Lung (tissue), 12 donors: ENCODE data around the gene DOCK6. TPM values are rescaled to one million over a fixed set of nuclear protein-coding genes. Genes with fewer than 3 reads are reported as not detected.
A peak's percentile ranks its signal among the peaks of the same experiment; 100 is the strongest.

ENCODE experiments used
- ATAC-seq: fragments of 200-7000 bp; cut with Tn5 transposase; one replicate; pipeline ENCODE4 v1.9.1; 2020; ENCODE audit warnings: moderate number of reproducible peaks; ENCODE audit not compliant: insufficient read depth, low FRiP score
- DNase-seq, 3 donors: peaks; one replicate each; pipeline ENCODE4 v3.0.0-alpha.2; 2013 to 2017
- H3K27ac ChIP-seq, 2 donors: one replicate each; pipeline ENCODE4 v1.5.1; 2013; ENCODE audit warnings: mild to moderate bottlenecking in 2 of 2, moderate library complexity in 2 of 2, control low read depth in 1 of 2, inconsistent platforms in 1 of 2, low read depth in 1 of 2, low read length in 1 of 2
- H3K27me3 ChIP-seq, 3 donors: one replicate each; pipeline ENCODE4 v1.5.1; 2013; ENCODE audit warnings: low read length in 2 of 3; ENCODE audit not compliant: control insufficient read depth in 3 of 3, insufficient read depth in 3 of 3
- H3K36me3 ChIP-seq, 4 donors: one replicate each; pipeline ENCODE4 v1.5.1; 2013; ENCODE audit warnings: low read length in 4 of 4, mild to moderate bottlenecking in 1 of 4, moderate library complexity in 1 of 4; ENCODE audit not compliant: control insufficient read depth in 4 of 4, insufficient read depth in 4 of 4
- H3K4me1 ChIP-seq, 5 donors: one replicate each; pipeline ENCODE4 v1.5.1; 2013; ENCODE audit warnings: low read length in 5 of 5, mild to moderate bottlenecking in 2 of 5, moderate library complexity in 1 of 5; ENCODE audit not compliant: control insufficient read depth in 5 of 5, insufficient read depth in 5 of 5
- H3K4me3 ChIP-seq: one replicate; pipeline ENCODE4 v1.5.1; 2013; ENCODE audit warnings: mild to moderate bottlenecking, control low read depth, moderate library complexity
- H3K9ac ChIP-seq, 2 donors: one replicate each; pipeline ENCODE4 v1.5.1; 2013; ENCODE audit warnings: low read length in 2 of 2, control low read depth in 1 of 2; ENCODE audit not compliant: insufficient read depth in 1 of 2
- H3K9me3 ChIP-seq, 4 donors: one replicate each; pipeline ENCODE4 v1.5.1; 2013; ENCODE audit warnings: low read length in 3 of 4, mild to moderate bottlenecking in 1 of 4, moderate library complexity in 1 of 4; ENCODE audit not compliant: control insufficient read depth in 4 of 4, insufficient read depth in 3 of 4
- WGBS, 2 donors: extraction: QIAGEN DNeasy Blood & Tissue Kit; methylation state at CpG; one replicate each; pipeline ENCODE4 v1.1.7; 2013; 5-methylcytosine and 5-hydroxymethylcytosine counted together
- polyA plus RNA-seq, 2 donors: library from polyadenylated mRNA; stranded (reverse); fragments of 200-250 nt; gene quantifications; one replicate each; pipeline ENCODE4 v1.2.1, GENCODE V29; 2013
- total RNA-seq, 2 donors: library from RNA; depleted of rRNA in 1 of 2; stranded (reverse); fragments of >200 nt in 1 of 2; gene quantifications; one replicate each; pipeline ENCODE4 v1.2.1, GENCODE V29; 2014 to 2021
- TF ChIP-seq, protein P1 (sequence below): IDR thresholded peaks from 2 replicates; pipeline ENCODE4 v1.5.1; 2012; ENCODE audit warnings: mild to moderate bottlenecking; ENCODE audit errors: control extremely low read depth, extremely low read depth
- donor health status: control.
- donor health status: control.
- donor health status: Bipolar disorder and iron deficiency.
- donor health status: healthy.
- donor health status: DM: yes; HTN: yes; CAD: no.

The DOCK6 gene
- total and polyA plus RNA-seq, 4 donors = 38.6 to 129 (median 73.7) TPM

DNA sequence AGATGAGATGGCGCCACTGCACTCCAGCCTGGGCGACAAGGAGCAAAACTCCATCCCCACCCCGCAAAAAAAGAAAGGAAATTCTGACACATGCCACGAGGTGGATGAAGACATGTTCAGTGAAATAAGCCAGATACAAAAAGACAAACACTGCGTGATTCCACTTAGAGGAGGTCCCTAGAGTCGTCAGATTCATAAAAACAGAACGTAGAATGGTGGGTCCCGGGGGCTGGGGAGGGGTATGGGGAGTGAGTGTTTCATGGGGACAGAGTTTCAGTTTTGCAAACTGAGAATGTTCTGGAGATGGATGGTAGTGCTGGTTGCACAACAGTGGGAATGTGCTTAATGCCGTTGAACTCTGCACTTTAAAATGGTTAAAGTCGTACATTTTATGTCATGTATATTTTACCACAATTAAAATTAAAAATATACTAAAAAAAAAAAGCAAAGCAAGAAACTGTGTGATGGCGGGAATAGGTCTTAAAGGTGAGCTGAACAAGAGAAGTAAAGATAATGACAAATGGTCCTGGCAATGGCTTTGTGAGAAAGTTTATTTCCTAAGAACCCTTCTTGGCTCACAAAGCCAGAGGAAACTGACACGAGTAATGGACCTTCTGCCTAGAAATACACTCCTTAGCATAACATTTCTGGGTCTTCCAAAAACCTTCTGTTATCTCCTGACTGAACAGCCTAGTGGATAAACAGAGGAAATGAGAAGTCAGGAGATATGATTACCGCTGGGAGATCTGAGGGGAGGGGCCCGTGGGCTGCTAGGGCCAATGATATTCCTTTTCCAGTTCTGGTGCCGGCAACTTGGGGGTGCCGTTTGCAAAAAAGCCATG lies 102.5 kb downstream of the DOCK6 start:
- no peak for ATAC-seq
- WGBS, 2 donors = 45 to 61% methylated on average over 16 of the region's 16 CpGs
- Histone ChIP-seq H3K9ac (peak overlapping the region in 1 of 2 donors; percentile 23), H3K36me3 (peaks cover 0 to 13% (median 7%) of the 10 kb centered on the region in 4 donors), H3K27ac (peak overlapping the region in 1 of 2 donors; percentile 17), H3K9me3 (no peaks in the 10 kb centered on the region), H3K27me3 (no peaks in the 10 kb centered on the region), H3K4me3 (no peak overlapping the region), H3K4me1 (peaks cover 0 to 35% (median 17%) of the 10 kb centered on the region in 5 donors)
- TF ChIP-seq, protein P1, sequence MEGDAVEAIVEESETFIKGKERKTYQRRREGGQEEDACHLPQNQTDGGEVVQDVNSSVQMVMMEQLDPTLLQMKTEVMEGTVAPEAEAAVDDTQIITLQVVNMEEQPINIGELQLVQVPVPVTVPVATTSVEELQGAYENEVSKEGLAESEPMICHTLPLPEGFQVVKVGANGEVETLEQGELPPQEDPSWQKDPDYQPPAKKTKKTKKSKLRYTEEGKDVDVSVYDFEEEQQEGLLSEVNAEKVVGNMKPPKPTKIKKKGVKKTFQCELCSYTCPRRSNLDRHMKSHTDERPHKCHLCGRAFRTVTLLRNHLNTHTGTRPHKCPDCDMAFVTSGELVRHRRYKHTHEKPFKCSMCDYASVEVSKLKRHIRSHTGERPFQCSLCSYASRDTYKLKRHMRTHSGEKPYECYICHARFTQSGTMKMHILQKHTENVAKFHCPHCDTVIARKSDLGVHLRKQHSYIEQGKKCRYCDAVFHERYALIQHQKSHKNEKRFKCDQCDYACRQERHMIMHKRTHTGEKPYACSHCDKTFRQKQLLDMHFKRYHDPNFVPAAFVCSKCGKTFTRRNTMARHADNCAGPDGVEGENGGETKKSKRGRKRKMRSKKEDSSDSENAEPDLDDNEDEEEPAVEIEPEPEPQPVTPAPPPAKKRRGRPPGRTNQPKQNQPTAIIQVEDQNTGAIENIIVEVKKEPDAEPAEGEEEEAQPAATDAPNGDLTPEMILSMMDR = no peak
- DNase-seq = peak; percentile 59 to 93 (median 83)

- peaks cover 0 to 46% (median 11%) of the 10 kb centered on the region in 5 donors for H3K4me1 ChIP-seq
- peak; percentile 98 to 99 (median 99) for DNase-seq
- ATAC-seq = peak; percentile 95
- TF ChIP-seq, protein P1 = no peak
- peak within 1 kb of the TSS; percentile 32 to 62 for H3K27ac ChIP-seq
- H3K4me3 ChIP-seq = peak within 1 kb of the TSS; percentile 61
- WGBS, 2 donors = 0% methylated on average over 50 of the region's 50 CpGs
- no peaks in the 10 kb centered on the region for H3K9me3 ChIP-seq
- H3K9ac ChIP-seq = peak within 1 kb of the TSS in 1 of 2 donors; percentile 71
- no peaks in the 10 kb centered on the region for H3K27me3 ChIP-seq
- H3K36me3 ChIP-seq = no peaks in the 10 kb centered on the region
These were observed 106.8 kb downstream of the DOCK6 start, which contains the start of gene SPC24 for GRCh38 chr19:11155373-11156120. TSS of gene SPC24 (minus strand) at chr19:11155782. CDS start at chr19:11155776, 6 bp downstream.

- TF ChIP-seq, protein P1 = no peak
- Histone ChIP-seq H3K27me3 (no peaks in the 10 kb centered on the region), H3K4me3 (no peak overlapping the region), H3K27ac (no peak overlapping the region), H3K4me1 (peaks cover 0 to 40% (median 6%) of the 10 kb centered on the region in 5 donors), H3K9me3 (no peaks in the 10 kb centered on the region), H3K9ac (peak overlapping the region in 1 of 2 donors; percentile 23), H3K36me3 (no peaks in the 10 kb centered on the region)
- DNase-seq (no peak), ATAC-seq (no peak)
- 53 to 60% methylated on average over 6 of the region's 6 CpGs for WGBS, 2 donors
These were observed 107.7 kb downstream of the DOCK6 start for GRCh38 chr19:11154683-11155047.
